A673 (cell line): Measurements from ENCODE around the gene YIPF1.

Experiments used
- EZH2 ChIP-seq: fragments of 200-600 bp; sonication (generic); IDR thresholded peaks from 2 replicates; pipeline ENCODE4 v1.6.1; 2017; ENCODE audit warnings: borderline replicate concordance, low read depth, mild to moderate bottlenecking, mixed read lengths, antibody characterized with exemption, low read length; ENCODE audit not compliant: poor library complexity, severe bottlenecking
- TF ChIP-seq, protein P1 (sequence below): fragments of 300-800, 200-600 bp; sonication (generic); conservative IDR thresholded peaks from 2 replicates; pipeline ENCODE4 v1.5.1; 2017; ENCODE audit warnings: low read depth, mild to moderate bottlenecking, antibody characterized with exemption, low read length, moderate library complexity, mixed read lengths

DNA sequence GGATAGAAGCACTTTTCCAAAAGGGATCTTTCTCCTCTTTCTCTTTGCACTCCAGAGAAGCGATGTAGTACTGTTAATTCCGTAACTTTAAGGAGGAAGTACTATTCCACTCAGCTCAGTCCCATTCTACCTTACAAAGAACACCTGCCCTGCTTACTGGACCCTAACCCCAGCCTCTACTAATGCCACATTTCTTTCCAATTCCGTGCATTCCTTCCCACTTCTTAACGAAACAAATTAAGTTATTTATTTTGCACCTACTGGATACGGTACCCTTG is 52.0 kb downstream of the YIPF1 start:
- TF ChIP-seq, protein P1, sequence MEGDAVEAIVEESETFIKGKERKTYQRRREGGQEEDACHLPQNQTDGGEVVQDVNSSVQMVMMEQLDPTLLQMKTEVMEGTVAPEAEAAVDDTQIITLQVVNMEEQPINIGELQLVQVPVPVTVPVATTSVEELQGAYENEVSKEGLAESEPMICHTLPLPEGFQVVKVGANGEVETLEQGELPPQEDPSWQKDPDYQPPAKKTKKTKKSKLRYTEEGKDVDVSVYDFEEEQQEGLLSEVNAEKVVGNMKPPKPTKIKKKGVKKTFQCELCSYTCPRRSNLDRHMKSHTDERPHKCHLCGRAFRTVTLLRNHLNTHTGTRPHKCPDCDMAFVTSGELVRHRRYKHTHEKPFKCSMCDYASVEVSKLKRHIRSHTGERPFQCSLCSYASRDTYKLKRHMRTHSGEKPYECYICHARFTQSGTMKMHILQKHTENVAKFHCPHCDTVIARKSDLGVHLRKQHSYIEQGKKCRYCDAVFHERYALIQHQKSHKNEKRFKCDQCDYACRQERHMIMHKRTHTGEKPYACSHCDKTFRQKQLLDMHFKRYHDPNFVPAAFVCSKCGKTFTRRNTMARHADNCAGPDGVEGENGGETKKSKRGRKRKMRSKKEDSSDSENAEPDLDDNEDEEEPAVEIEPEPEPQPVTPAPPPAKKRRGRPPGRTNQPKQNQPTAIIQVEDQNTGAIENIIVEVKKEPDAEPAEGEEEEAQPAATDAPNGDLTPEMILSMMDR: no peak
- TF ChIP-seq EZH2: no peak
